Stomach (tissue), 4 donors: ENCODE data around the gene PDF.

Experiments used
- POLR2AphosphoS5 ChIP-seq, 3 donors: sonication (generic); formaldehyde crosslinking; IDR thresholded peaks; one replicate each; pipeline ENCODE4 v1.6.1; 2016; ENCODE audit warnings: antibody characterized with exemption in 3 of 3
- TF ChIP-seq, protein P1 (sequence below), 7 experiments: fragments of 450-650 bp in 4 of 7; fragments of 200-600 bp in 3 of 7; sonication (generic) in 3 of 7; IDR thresholded peaks; one replicate each; pipeline ENCODE4 v1.5.1; 2016 to 2019; ENCODE audit warnings: antibody characterized with exemption in 7 of 7, control low read depth in 2 of 7, mild to moderate bottlenecking in 1 of 7

- no peak for TF ChIP-seq POLR2AphosphoS5 (IDR thresholded peaks at IDR 0.05)
- TF ChIP-seq, protein P1, sequence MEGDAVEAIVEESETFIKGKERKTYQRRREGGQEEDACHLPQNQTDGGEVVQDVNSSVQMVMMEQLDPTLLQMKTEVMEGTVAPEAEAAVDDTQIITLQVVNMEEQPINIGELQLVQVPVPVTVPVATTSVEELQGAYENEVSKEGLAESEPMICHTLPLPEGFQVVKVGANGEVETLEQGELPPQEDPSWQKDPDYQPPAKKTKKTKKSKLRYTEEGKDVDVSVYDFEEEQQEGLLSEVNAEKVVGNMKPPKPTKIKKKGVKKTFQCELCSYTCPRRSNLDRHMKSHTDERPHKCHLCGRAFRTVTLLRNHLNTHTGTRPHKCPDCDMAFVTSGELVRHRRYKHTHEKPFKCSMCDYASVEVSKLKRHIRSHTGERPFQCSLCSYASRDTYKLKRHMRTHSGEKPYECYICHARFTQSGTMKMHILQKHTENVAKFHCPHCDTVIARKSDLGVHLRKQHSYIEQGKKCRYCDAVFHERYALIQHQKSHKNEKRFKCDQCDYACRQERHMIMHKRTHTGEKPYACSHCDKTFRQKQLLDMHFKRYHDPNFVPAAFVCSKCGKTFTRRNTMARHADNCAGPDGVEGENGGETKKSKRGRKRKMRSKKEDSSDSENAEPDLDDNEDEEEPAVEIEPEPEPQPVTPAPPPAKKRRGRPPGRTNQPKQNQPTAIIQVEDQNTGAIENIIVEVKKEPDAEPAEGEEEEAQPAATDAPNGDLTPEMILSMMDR (IDR thresholded peaks at IDR 0.05), result no peak
Observed at GRCh38 chr16:69334696-69335095, 4.3 kb upstream of the PDF start.
